ENCODE measurements around the gene NELFE.

NELFE gene

GRCh38 chr6:31971993-31972708 lies 13.4 kb upstream of the NELFE start, which contains the start of gene DXO:
DXO (minus strand) TSS chr6:31972138; CDS start chr6:31971675, 463 bp downstream.
- DNase-seq, result peak; percentile 93

DNA sequence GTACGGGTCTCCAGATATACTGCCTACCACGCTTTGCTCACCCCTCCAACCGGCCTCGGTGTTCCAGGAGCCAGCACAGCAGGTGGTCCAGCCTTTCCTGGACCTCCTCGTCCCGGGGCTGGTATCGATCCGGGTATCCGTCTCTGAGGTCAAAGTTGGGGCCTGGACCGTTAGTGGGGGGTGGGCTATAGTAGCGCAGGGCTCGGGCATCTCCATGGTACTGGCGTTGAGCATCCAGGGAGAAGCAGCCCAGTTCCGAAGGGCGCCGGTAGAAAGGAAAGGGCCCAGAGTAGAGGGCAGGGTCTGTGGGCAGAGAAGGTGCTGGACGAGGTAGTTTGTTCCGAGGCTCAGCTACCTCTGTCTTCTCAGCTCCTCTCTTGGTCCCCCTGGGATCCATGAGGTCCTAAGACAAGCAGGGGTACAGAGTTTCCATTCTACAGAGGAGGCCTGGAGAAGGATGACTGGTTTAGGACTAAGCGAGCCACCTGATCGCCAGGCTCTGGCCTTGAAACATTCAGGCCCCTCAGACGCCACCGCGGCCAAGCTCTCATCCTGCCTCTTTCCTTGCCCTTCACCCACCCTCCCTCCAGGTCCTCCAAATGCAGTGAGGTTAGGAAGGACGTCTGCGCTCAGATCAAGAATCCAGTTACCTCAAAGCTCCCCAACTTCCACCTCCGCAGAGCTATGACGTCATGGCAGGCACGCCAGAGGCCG lies 12.7 kb upstream of the NELFE start:
- no peak for DNase-seq

GRCh38 chr6:31970604-31971271 lies 12.0 kb upstream of the NELFE start:
- no peak for DNase-seq

DNA sequence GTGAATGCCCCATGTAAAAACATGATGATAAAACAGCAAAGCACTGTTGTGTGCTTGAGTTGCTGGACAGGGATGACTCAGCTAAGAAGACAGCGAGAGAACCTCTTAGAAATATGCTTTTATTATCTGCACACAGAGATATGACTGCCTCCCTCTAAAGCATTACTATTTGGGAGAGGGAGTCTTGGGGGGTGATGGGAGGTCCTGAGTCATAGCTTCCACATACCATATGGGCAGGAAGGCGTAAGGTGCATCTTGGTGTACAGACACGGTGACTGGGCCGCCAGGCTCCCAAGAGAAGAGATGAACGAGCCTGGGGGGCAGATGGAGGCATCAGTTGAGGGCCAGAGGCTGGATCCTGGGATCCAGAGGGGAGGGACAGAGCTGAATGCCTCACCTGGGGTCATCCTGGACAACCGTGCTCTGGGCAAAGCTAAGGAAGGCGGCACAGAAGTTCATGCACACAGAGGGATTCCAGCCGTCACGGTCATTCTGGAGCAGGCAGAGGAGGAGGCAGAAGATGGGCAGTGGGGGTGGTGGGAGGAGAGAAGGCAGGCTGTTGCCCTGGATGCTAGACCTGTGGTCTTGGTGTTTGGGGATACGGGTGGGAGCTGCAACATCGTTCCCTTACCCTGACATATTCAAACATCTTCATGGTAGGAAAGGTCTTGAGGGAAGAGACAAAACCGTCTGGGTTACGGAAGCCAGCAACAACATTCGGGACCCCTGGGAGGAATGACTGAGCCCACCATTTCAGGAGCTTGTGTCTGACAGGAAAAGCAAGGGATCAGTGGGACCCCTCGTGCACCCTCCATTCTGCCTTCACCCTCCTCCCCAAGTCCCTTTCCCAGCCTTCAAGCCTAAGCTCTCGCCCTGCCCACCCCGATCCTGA lies 11.2 kb upstream of the NELFE start:
- DNase-seq, result no peak

DNA sequence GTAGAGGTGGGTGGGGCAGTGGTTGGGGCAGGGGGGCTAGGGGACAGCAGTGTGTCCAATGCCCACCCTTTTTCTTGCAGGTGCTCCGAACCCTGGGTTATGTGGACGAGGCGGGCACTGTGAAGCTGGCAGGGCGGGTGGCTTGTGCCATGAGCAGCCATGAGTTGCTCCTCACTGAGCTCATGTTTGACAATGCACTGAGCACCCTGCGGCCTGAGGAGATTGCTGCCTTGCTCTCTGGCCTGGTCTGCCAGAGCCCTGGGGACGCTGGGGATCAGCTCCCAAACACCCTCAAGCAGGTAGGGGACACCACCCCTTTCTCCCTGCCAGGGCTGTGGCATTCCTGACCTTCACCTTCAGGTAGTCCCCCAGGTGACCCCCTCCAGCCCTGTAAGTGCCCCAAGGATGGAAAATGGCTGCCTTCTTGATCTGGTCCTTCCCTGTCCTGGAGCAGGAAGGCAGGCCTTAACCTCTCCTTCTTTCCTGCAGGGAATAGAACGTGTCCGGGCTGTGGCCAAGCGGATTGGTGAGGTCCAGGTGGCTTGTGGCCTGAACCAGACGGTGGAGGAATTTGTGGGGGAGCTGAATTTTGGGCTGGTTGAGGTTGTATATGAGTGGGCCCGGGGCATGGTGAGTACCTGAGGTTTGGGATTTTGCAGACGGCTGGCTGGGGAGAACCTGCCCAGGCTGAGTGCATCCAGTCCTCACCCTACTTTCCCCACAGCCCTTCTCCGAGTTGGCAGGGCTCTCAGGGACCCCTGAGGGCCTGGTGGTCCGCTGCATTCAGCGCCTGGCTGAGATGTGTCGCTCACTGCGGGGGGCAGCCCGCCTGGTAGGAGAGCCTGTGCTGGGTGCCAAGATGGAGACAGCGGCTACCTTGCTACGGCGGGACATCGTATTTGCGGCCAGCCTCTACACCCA lies 10.3 kb upstream of the NELFE start:
- DNase-seq, result no peak

DNA sequence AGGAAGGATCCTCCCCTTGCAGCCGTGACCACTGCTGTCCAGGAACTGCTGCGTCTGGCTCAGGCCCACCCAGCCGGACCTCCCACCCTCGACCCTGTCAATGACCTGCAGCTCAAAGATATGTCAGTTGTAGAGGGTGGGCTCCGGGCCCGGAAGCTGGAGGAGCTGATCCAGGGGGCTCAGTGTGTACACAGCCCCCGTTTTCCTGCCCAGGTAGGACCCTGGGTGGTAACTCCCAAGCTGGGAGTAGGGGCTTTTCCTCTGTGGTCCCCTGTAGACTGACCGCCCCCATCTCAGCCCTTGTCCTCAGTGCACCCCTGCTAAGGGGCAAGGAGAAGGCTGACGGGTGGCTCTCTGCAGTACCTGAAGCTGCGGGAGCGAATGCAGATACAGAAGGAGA lies 9.6 kb upstream of the NELFE start:
- no peak for DNase-seq

- DNase-seq, result no peak
These were observed 9.2 kb upstream of the NELFE start for GRCh38 chr6:31967926-31968320.

DNA sequence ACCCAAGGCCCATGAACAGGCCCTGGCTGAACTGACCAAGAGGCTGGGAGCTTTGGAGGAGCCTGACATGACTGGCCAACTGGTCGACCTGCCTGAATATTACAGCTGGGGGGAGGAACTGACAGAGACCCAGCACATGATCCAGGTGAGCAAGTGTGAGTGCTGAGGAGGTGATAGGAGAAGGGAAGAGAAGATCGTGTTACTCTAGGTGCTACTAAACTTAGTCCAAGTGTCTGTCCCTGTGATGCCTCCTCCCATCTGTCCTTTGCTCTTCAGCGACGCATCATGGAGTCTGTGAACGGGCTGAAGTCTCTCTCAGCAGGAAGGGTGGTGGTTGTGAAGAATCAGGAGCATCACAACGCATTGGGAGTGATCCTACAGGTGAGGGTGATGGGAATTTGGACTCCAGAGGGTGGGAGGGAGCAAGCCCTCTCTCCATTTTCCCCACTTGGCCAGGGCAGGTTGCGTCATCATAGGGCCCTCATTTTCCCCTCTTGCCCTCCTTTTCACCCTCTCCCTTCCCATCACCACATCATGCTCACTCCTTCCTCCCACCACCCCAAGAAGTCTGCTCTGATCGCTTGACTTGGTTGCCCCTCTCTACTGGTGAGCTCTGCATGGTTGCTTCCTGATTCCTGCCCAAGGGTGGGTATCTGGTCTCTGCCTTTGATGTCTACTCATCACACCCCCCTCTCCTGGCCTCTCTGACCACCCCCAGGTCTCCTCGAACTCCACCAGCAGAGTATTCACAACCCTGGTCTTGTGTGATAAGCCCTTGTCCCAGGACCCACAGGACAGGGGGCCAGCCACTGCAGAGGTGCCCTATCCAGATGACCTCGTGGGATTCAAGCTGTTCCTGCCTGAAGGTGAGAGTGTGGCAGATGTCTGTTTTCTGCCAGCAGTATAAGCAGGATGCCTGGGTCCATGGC lies 8.5 kb upstream of the NELFE start:
- no peak for DNase-seq

DNA sequence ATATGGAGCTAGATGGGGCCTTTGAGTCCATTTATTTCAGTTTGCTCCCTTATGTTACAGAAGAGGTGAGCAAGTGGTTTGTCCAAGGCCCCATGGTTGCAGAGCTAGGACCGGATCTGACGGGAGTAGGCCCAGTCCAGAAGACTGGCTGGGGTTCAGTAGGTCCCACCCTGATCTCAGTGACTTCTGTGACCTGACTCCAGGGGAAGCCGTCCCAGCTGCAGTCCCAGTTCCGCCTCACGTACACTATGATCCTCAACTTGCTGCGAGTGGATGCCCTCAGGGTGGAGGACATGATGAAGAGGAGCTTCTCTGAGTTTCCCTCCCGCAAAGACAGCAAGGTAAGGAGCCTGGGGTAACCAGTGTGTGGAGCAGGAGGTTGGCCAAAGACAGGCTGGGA lies 7.7 kb upstream of the NELFE start:
- no peak for DNase-seq

GRCh38 chr6:31965700-31966099 lies 6.9 kb upstream of the NELFE start:
- no peak for DNase-seq

GRCh38 chr6:31963921-31964320 lies 5.2 kb upstream of the NELFE start:
- DNase-seq, result no peak

DNA sequence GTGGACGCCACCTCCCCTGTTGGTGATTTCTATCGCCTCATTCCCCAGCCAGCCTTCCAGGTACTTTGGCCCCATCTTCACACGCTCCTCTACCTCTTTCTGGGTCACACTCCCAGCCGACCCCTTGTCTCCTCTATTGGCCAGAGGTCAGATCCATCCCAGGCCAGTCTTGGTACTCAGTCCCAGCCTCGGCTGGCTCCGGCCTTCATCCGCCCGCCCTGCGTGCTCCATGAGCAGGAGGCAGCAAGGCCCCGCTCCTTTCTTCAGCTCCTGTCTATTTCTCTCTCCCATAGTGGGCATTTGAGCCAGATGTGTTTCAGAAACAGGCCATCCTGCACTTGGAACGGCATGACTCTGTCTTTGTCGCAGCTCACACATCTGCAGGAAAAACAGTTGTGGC lies 2.8 kb upstream of the NELFE start:
- no peak for DNase-seq

DNA sequence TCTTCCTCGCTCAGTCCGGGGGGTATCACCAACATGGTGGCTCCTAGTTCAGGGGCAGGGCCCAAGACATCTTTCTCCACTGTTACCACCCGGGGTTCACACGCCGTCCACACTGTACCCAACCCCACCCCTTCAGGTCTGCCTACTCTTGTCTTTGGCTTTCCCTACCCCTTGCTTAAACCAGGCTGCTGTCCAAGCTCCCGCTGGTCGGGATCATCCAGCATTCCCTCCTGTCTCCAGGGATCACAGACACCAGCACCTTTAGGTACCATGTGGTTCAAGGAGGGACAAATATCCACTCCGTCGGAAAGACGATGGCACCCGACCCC lies 395 bp downstream of the NELFE start:
- DNase-seq, result no peak

- no peak for DNase-seq
These were observed 2.0 kb downstream of the NELFE start for GRCh38 chr6:31956796-31957195.

- no peak for DNase-seq
These were observed 4.3 kb downstream of the NELFE start for GRCh38 chr6:31954511-31954910.

- DNase-seq, result no peak
These were observed 5.9 kb downstream of the NELFE start for GRCh38 chr6:31952890-31953289.

DNA sequence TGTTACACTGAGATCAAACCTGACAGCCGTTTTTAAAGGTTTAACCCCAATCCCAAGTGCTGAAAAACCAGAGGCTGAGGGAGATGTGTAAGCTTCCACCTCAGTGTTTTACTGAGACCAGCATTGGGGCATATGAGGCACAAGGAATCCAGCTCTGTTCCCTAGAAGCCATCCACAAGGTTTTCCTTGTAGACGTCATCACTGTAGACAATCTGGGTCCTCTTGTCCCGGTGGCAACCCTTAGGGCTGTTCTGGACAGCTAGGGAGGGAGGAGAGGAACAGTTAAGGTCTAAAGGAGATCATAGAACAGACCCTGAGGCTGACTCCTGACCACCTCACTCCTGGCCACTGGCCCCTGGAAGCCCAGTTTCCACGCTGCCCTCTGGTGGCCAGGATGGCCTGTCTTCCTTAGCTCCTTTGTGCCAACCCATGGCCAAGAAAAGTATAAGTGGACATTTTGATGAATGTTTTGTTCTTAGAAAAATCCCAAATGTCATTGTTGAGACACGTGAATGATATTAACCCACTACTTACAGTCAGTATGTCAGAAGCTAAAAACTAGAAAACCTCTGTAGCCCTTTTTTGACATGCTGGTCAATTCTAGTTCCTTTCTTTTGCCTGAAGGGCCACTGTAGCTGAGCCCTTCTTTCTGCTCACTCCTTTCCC lies 6.5 kb downstream of the NELFE start:
- no peak for DNase-seq

DNA sequence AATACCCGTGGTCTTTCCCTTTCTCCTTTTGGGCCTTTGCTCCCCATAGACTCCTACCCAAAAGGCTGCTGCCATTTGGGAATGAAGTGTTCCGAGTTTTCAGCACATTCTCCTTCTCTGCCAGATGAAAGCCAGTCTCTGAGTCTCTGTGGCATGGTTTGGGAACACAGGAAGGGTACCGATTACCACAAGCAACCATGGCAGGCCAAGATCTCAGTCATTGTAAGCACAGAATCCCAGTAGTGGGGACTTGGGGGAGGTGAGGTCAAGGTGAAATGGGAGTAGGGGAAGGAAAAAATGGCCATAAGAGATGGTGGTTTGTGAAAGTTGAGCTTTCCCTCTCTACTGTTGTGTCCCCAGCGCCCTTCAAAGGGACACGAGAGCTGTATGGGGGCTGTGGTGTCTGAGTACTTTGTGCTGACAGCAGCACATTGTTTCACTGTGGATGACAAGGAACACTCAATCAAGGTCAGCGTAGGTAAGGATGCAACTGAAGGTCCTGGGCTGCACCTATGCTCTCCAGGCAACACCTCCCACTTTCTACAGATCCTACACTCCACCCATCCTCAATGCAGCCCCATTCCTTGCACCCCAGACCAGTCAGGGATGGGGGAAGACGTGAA lies 8.7 kb downstream of the NELFE start:
- DNase-seq, result no peak

GRCh38 chr6:31948753-31949413 lies 9.9 kb downstream of the NELFE start:
- DNase-seq, result no peak

Measured in NCI-H1694 (cell line).